Upper lobe of right lung (tissue), 1 donor: ENCODE measurements around the gene CNPY4. TPM values are rescaled to one million over a fixed set of nuclear protein-coding genes. Genes with fewer than 3 reads are reported as not detected.

Experiments
- ATAC-seq: fragments of 200-7000 bp; cut with Tn5 transposase; one replicate; pipeline ENCODE4 v1.9.1; 2020; ENCODE audit warnings: mild to moderate bottlenecking, moderate library complexity
- DNase-seq: peaks from one replicate; pipeline ENCODE4 v3.0.0-alpha.2; 2020
- H3K27ac ChIP-seq: fragments of 200-600 bp; one replicate; pipeline ENCODE4 v1.8.0; 2022
- H3K27me3 ChIP-seq: fragments of 200-600 bp; one replicate; pipeline ENCODE4 v1.8.0; 2022; ENCODE audit warnings: mild to moderate bottlenecking
- H3K36me3 ChIP-seq: fragments of 200-600 bp; one replicate; pipeline ENCODE4 v1.8.0; 2022
- H3K4me1 ChIP-seq: fragments of 200-600 bp; one replicate; pipeline ENCODE4 v1.8.0; 2022
- H3K4me3 ChIP-seq: fragments of 200-600 bp; one replicate; pipeline ENCODE4 v1.8.0; 2022; ENCODE audit warnings: mild to moderate bottlenecking
- H3K9me3 ChIP-seq: fragments of 200-600 bp; one replicate; pipeline ENCODE4 v1.8.0; 2022
- CTCF ChIP-seq: fragments of 200-600 bp; IDR thresholded peaks from one replicate; pipeline ENCODE4 v1.8.0; 2022; ENCODE audit warnings: antibody characterized with exemption
- intact Hi-C: fragments of 100-400 bp; cut with DNase I; formaldehyde crosslinking; loops from one replicate; pipeline ENCODE4 v1.11.0; 2022
- total RNA-seq: library from RNA; stranded (reverse); fragmentation: NEBNext Ultra II Directional; extraction: Animal tissue kit (Norgen Biotek cat#: 25700); gene quantifications from one replicate; pipeline ENCODE4 v1.2.1, GENCODE V29; 2021
- donor health status: DM: no; HTN: yes; CAD: no; lungs with severe emphysema.

Gene CNPY4
- total RNA-seq, 1 donor from 2014 or later: 9.8 TPM

- no peak overlapping the region for H3K4me3 ChIP-seq
- peaks cover 16% of the 10 kb centered on the region for H3K4me1 ChIP-seq
- ATAC-seq: no peak
- H3K36me3 ChIP-seq: peaks cover 25% of the 10 kb centered on the region
- no peaks in the 10 kb centered on the region for H3K27me3 ChIP-seq
- no peak for TF ChIP-seq CTCF
- intact Hi-C loops: no loop called here
- no peaks in the 10 kb centered on the region for H3K9me3 ChIP-seq
- DNase-seq: no peak
- no peak overlapping the region for H3K27ac ChIP-seq
These were observed 36.3 kb downstream of the CNPY4 start for GRCh38 chr7:100155553-100156317.

- Histone ChIP-seq H3K27me3 (no peaks in the 10 kb centered on the region), H3K4me1 (peaks cover 16% of the 10 kb centered on the region), H3K9me3 (no peaks in the 10 kb centered on the region), H3K27ac (no peak overlapping the region), H3K4me3 (no peak overlapping the region), H3K36me3 (peaks cover 25% of the 10 kb centered on the region)
- TF ChIP-seq CTCF: no peak
- ATAC-seq: no peak
- DNase-seq: no peak
- intact Hi-C loops: no loop called here
These were observed 37.1 kb downstream of the CNPY4 start for GRCh38 chr7:100156331-100157068.

GRCh38 chr7:100157069-100157333 lies 37.6 kb downstream of the CNPY4 start:
- H3K27me3 ChIP-seq: no peaks in the 10 kb centered on the region
- no peaks in the 10 kb centered on the region for H3K9me3 ChIP-seq
- H3K27ac ChIP-seq: peak overlapping the region; percentile 85
- peaks cover 25% of the 10 kb centered on the region for H3K36me3 ChIP-seq
- ATAC-seq (no peak), DNase-seq (no peak)
- H3K4me3 ChIP-seq: no peak overlapping the region
- H3K4me1 ChIP-seq: peaks cover 16% of the 10 kb centered on the region
- no peak for TF ChIP-seq CTCF
- intact Hi-C loops: no loop called here

- Histone ChIP-seq H3K36me3 (peaks cover 25% of the 10 kb centered on the region), H3K4me1 (peaks cover 16% of the 10 kb centered on the region), H3K27ac (peak overlapping the region; percentile 85), H3K4me3 (peak overlapping the region; percentile 98), H3K27me3 (no peaks in the 10 kb centered on the region), H3K9me3 (no peaks in the 10 kb centered on the region)
- TF ChIP-seq CTCF: no peak
- DNase-seq (no peak), ATAC-seq (peak; percentile 62)
- intact Hi-C loops: no loop called here
These were observed 38.1 kb downstream of the CNPY4 start for GRCh38 chr7:100157334-100158228.

- H3K27ac ChIP-seq: peak within 1 kb of the TSS; percentile 85
- TF ChIP-seq CTCF: no peak
- intact Hi-C loops: no loop called here
These were observed 39.0 kb downstream of the CNPY4 start, which contains the start of gene TRAPPC14 for GRCh38 chr7:100158229-100159098. Gene TRAPPC14, minus strand, starts transcription at chr7:100158723. Its CDS starts 224 bp downstream, at chr7:100158499.

More at GRCh38 chr7:100158229-100159098, 39.0 kb downstream of the CNPY4 start, which contains the start of gene TRAPPC14:
- Histone ChIP-seq H3K4me1 (peaks cover 15% of the 10 kb centered on the region), H3K4me3 (peak within 1 kb of the TSS; percentile 98), H3K9me3 (no peaks in the 10 kb centered on the region), H3K36me3 (peaks cover 25% of the 10 kb centered on the region), H3K27me3 (no peaks in the 10 kb centered on the region)
- DNase-seq (peak; percentile 97), ATAC-seq (peak; percentile 94)
